SK-N-SH treated with all-trans-retinoic acid at 6 μM for 48 hours (cell line): Measurements from ENCODE around the gene FAM222B.

Experiments used
- ARNTL ChIP-seq: fragments of 450-650 bp; formaldehyde crosslinking; IDR thresholded peaks from 2 replicates; pipeline ENCODE4 v1.5.0; 2020; ENCODE audit warnings: low read depth, mild to moderate bottlenecking, moderate library complexity, borderline replicate concordance
- CREB5 ChIP-seq: fragments of 250-450 bp; sonication (Bioruptor Pico); IDR thresholded peaks from 2 replicates; pipeline ENCODE4 v1.5.1; 2020; ENCODE audit warnings: low read depth, mild to moderate bottlenecking, moderate library complexity
- CSDC2 ChIP-seq: fragments of 250-450 bp; sonication (Bioruptor Pico); IDR thresholded peaks from 2 replicates; pipeline ENCODE4 v1.5.0; 2020; ENCODE audit warnings: mild to moderate bottlenecking, moderate library complexity
- ESRRG ChIP-seq: fragments of 250-450 bp; sonication (Bioruptor Pico); IDR thresholded peaks from 2 replicates; pipeline ENCODE4 v1.6.1; 2021; ENCODE audit warnings: mild to moderate bottlenecking
- OSR1 ChIP-seq: fragments of 250-450 bp; sonication (Bioruptor Pico); IDR thresholded peaks from 2 replicates; pipeline ENCODE4 v1.8.0; 2022; ENCODE audit warnings: moderate library complexity, mild to moderate bottlenecking, inconsistent platforms
- RARB ChIP-seq: fragments of 250-450 bp; sonication (Bioruptor Pico); IDR thresholded peaks from 2 replicates; pipeline ENCODE4 v1.8.0; 2021; ENCODE audit warnings: mild to moderate bottlenecking, moderate library complexity
- SNAI2 ChIP-seq: fragments of 250-450 bp; sonication (Bioruptor Pico); IDR thresholded peaks from 2 replicates; pipeline ENCODE4 v1.5.0; 2020; ENCODE audit warnings: mild to moderate bottlenecking, moderate library complexity
- TSHZ2 ChIP-seq: fragments of 250-450 bp; sonication (Bioruptor Pico); IDR thresholded peaks from 2 replicates; pipeline ENCODE4 v1.5.0; 2020; ENCODE audit warnings: mild to moderate bottlenecking, moderate library complexity
- ZNF565 ChIP-seq: fragments of 450-650 bp; formaldehyde crosslinking; conservative IDR thresholded peaks from 2 replicates; pipeline ENCODE4 v1.5.0; 2020; ENCODE audit warnings: low read depth, mild to moderate bottlenecking, moderate library complexity

GRCh38 chr17:28889996-28890395 is 47.4 kb upstream of the FAM222B start:
- no peak for TF ChIP-seq ARNTL (CRISPR knock-in tag)
- no peak for TF ChIP-seq CSDC2 (CRISPR knock-in tag)
- no peak for TF ChIP-seq ESRRG (CRISPR knock-in tag)
- no peak for TF ChIP-seq RARB
- no peak for TF ChIP-seq OSR1 (CRISPR knock-in tag)
- no peak for TF ChIP-seq CREB5
- TF ChIP-seq ZNF565 (CRISPR knock-in tag), result no peak
- TF ChIP-seq TSHZ2 (CRISPR knock-in tag), result no peak
- TF ChIP-seq SNAI2, result no peak
